ENCODE measurements around the gene SESN1.

GRCh38 chr6:108988765-108989164 is 105.9 kb downstream of the SESN1 start:
- TF ChIP-seq CTCF (IDR thresholded peaks at IDR 0.05) (no peak), POLR2A (IDR thresholded peaks at IDR 0.05) (no peak)
